Bronchial epithelial cell (primary cell): ENCODE results near the gene NMNAT1. TPM values are rescaled to one million over a fixed set of nuclear protein-coding genes. Genes with fewer than 3 reads are reported as not detected.

Experiments
- DNase-seq: peaks from one replicate; pipeline ENCODE4 v3.0.0-alpha.2; 2010; ENCODE audit warnings: low read depth
- FAIRE-seq: peaks from 2 replicates; lab custom pipeline; 2011; peaks lifted over from hg19 to GRCh38; lab: Jason Lieb, UNC
- H3K27me3 ChIP-seq: 2 replicates; pipeline ENCODE4 v1.5.1; 2011; ENCODE audit warnings: low read length; ENCODE audit not compliant: control insufficient read depth, insufficient read depth
- H3K36me3 ChIP-seq: 2 replicates; pipeline ENCODE4 v1.5.1; 2011; ENCODE audit warnings: low read length; ENCODE audit not compliant: control insufficient read depth, insufficient read depth
- H3K4me3 ChIP-seq: 2 replicates; pipeline ENCODE4 v1.5.1; 2011; ENCODE audit warnings: mild to moderate bottlenecking, low read depth, low read length, control low read depth
- total RNA-seq: library from RNA; depleted of rRNA; stranded (reverse); fragments of >200 nt; gene quantifications from 2 replicates; pipeline ENCODE4 v1.2.1, GENCODE V29; 2014
- TF ChIP-seq, protein P1 (sequence below): IDR thresholded peaks from 2 replicates; pipeline ENCODE4 v1.5.1; 2011; ENCODE audit warnings: mild to moderate bottlenecking, moderate library complexity, low read length, control low read depth, inconsistent platforms; ENCODE audit not compliant: insufficient read depth, severe bottlenecking

The NMNAT1 gene
- total RNA-seq, 1 donor from 2014 or later = 13.2 TPM

GRCh38 chr1:9960706-9961562, 17.7 kb downstream of the NMNAT1 start:
- Histone ChIP-seq H3K36me3 (no peaks in the 10 kb centered on the region), H3K27me3 (no peaks in the 10 kb centered on the region), H3K4me3 (no peak overlapping the region)
- DNase-seq (no peak), FAIRE-seq (no peak)
- TF ChIP-seq, protein P1, sequence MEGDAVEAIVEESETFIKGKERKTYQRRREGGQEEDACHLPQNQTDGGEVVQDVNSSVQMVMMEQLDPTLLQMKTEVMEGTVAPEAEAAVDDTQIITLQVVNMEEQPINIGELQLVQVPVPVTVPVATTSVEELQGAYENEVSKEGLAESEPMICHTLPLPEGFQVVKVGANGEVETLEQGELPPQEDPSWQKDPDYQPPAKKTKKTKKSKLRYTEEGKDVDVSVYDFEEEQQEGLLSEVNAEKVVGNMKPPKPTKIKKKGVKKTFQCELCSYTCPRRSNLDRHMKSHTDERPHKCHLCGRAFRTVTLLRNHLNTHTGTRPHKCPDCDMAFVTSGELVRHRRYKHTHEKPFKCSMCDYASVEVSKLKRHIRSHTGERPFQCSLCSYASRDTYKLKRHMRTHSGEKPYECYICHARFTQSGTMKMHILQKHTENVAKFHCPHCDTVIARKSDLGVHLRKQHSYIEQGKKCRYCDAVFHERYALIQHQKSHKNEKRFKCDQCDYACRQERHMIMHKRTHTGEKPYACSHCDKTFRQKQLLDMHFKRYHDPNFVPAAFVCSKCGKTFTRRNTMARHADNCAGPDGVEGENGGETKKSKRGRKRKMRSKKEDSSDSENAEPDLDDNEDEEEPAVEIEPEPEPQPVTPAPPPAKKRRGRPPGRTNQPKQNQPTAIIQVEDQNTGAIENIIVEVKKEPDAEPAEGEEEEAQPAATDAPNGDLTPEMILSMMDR = no peak

DNA sequence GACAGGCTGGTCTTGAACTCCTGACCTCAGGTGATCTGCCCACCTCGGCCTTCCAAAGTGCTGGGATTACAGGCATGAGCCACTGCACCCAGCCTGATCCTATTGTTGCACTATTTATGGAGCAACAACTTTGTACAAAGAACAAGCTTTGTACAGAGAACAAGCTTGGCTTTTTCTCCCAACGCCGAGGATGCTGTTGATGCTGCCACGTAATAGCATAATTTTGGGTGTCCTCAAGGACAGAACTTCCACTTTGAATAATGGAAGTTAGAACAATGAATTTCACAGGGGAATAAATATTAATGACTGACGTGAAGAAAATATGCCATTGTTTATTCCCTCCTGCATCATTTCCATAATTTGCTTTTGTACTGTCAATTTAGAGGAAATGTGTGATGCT, 41.0 kb downstream of the NMNAT1 start:
- peaks cover 6% of the 10 kb centered on the region for H3K36me3 ChIP-seq
- TF ChIP-seq, protein P1 = no peak
- no peak overlapping the region for H3K4me3 ChIP-seq
- FAIRE-seq (no peak), DNase-seq (no peak)
- no peaks in the 10 kb centered on the region for H3K27me3 ChIP-seq

GRCh38 chr1:9985001-9985400, 41.7 kb downstream of the NMNAT1 start:
- no peak for DNase-seq
- Histone ChIP-seq H3K27me3 (no peaks in the 10 kb centered on the region), H3K36me3 (peaks cover 6% of the 10 kb centered on the region), H3K4me3 (no peak overlapping the region)
- TF ChIP-seq, protein P1 = no peak
- no peak for FAIRE-seq

- Histone ChIP-seq H3K4me3 (no peak overlapping the region), H3K36me3 (no peaks in the 10 kb centered on the region), H3K27me3 (no peaks in the 10 kb centered on the region)
- no peak for FAIRE-seq
- no peak for DNase-seq
- TF ChIP-seq, protein P1 = no peak
These were observed 46.5 kb downstream of the NMNAT1 start for GRCh38 chr1:9989773-9990172.

DNA sequence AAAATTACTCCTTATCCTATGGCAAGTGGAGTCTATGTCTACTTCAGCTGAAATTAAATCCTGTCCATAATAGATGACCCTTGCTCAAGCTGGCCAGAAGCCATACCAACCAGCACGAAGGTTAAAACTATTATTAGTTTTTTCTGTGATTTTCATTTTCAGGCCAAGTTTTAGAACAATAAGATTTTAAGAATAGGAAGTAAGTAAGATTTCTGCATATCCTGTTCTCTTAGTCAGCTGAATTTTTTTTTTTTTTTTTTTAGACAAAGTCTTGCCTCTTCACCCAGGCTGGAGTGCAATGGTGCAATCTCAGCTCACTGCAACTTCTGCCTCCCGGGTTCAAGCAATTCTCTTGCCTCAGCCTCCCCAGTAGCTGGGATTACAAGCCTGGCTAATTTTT, 47.7 kb downstream of the NMNAT1 start:
- DNase-seq = no peak
- no peaks in the 10 kb centered on the region for H3K36me3 ChIP-seq
- TF ChIP-seq, protein P1 = no peak
- no peak for FAIRE-seq
- H3K27me3 ChIP-seq = no peaks in the 10 kb centered on the region
- no peak overlapping the region for H3K4me3 ChIP-seq
